Measurements from ENCODE around the gene RGS3.

The RGS3 gene

DNA sequence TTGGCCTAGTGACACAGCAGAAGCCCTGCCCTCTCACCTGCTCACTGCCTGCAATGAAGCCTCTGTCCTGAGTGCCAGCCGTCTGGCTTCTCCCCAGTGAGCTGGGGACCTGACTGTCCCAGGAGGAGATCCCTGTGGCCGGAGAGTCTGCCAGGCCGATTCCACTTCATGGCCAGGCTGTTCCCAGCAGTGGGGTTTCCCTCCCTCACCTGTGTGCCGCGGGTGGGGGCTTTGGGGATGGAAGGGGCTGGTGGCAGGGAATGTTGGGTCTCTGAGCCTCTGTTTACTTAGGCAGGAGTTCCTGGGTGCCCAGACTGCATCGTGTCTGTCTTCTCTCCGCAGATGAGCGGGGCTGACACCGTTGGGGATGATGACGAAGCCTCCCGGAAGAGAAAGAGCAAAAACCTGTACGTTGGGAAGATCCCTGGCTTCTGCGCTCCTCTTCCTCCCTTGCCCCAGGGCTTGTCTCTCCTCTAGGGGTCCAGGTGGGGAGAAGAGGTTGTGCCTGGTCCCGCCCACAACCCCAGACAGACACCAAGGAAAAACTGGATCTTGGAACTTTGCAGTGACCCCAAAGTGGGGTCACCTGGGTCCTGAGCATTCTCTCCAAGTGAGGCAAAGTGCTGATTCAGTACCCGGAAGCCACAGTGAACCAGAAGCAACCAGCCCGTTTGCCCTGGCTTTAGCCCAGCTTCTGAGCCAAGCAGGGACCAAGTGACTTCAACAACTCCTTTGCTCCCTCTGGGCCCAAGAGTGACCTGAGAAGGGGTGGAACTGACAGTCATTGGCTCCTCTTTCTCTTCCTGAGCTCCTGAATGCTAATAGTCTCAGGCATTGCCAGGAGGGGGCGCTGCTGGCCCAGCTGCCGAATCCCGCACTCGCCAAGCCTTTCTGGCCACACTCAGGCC lies 127.7 kb downstream of the RGS3 start:
- no peak for DNase-seq

DNA sequence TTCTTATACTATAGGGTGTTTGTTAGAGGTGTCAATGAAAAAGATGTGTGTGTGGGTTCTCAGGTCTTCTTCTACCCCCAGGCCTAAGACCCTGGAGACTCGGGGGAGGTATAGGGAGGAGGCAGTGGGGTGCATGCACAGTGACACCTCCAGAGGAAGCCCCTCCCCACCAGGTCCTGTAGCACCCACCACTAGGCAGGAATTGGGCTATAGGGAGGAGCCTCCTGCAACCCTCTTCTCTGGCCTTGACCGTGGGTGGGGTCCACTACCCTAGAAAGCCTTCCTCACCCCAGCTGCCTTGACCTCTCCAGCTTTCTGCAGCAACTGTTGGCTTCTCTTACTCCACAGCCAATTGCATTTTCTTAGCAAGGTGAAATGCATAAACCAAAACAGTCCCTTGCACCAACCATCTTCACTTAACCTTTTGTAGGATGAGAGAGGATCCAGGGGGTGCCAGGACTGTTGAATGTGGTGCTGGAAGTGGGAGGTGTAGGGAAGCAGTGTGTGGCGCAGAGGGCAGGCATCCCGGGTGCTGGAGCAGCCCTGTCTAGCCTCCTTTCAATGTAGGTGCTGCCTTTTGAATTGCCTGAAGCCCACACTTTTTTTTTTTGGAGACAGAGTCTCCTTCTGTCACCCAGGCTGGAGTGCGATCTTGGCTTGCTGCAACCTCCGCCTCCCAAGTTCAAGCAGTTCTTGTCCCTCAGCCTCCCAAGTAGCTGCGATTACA lies 128.5 kb downstream of the RGS3 start:
- no peak for DNase-seq

DNA sequence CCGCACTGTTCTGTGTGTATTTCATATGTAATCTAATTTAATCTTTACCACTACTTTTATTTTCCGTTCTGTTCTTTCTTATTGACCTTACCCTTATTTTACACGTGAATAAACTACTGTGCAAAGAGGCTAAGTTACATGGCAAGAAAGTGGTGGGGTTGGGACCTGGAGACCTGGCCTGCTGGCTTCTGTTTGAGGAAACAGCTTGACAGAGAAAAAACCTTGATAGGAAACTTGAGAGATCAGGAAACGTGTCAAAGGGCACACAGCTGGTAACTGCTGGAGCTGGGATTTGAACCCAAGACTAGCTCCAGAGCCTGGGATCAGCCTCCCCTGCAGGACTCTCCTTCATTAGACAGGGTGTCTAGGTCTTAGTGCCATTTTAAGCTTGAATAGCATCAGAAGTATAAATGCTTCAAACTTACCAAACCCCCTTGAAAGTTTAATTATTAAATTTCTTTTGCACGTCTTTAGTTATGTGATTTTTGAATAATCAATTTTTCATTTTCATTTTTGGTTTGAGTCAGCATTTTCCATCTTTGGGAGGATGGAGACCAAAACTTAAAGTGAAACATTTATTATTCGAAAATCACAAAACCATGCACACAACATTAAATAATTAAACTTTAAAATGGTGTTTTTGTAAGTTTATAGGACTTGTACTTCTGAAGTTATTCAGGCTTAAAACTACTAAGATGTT lies 129.5 kb downstream of the RGS3 start:
- DNase-seq, result no peak

DNA sequence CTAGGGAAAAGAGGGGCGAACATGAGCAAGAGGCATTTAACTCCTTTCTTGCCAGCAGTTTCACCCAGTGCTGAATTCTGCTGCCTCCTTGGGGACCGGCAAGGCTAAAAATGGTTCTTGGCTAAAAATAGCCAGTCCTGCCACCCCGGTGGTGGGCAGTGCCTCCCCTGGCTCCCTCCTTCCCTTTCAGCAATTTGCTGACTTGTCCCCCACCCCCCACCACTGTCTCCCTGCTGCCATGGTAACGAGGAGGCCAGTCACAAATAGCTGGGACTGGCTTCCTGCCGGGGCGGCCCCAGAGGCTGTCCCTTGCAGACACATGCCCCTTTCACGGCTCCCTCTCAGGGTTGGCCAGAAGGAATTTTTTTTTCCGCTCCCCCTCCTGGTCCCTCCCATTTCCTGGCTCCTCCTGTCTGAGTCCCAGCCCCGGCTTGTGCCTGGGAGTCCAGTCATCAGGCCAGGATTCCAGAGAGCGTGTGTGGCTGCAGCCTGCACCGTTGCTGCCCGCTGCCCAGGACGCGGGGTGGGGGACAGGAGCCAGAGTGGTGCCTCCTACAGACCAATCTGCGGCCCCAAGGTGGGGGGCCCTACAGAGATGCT lies 130.3 kb downstream of the RGS3 start:
- DNase-seq, result no peak

DNA sequence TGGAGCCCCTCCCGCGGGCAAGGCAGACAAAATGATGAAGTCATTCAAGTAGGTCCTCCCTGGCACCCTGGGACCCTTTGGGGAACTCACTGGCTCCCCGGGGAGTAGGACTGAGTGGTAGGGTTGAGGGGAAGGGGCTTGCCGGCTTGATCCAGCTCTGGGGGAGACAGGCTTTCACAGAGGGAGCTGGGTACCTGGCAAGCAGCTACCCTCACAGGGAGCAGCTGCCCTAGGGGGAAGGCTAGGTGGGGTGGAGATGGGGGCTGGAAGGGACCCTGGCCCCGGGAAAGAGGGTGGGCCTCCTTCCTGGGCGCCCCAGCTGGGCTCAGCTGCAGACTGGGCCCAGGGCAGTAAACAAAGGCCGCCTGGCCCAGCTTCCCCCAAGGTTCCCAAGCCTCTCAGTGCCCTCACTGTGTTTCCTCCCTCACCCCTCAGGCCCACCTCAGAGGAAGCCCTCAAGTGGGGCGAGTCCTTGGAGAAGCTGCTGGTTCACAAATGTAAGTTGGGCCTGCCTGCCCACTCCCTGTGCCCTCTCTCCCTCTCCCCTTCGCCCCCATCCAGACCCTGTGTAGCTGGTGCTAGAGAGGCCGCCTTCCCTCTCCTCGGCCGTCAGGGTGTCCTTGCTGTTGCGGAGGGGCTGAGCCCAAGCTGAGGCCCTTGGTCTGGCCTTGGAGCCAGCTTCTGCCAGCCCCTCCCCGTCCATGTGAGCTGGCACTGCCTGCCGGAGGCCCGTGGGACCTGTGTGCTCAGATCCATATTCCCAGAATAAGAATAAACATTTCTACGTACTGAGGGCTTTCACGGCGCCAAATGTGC lies 131.2 kb downstream of the RGS3 start:
- DNase-seq, result no peak

DNA sequence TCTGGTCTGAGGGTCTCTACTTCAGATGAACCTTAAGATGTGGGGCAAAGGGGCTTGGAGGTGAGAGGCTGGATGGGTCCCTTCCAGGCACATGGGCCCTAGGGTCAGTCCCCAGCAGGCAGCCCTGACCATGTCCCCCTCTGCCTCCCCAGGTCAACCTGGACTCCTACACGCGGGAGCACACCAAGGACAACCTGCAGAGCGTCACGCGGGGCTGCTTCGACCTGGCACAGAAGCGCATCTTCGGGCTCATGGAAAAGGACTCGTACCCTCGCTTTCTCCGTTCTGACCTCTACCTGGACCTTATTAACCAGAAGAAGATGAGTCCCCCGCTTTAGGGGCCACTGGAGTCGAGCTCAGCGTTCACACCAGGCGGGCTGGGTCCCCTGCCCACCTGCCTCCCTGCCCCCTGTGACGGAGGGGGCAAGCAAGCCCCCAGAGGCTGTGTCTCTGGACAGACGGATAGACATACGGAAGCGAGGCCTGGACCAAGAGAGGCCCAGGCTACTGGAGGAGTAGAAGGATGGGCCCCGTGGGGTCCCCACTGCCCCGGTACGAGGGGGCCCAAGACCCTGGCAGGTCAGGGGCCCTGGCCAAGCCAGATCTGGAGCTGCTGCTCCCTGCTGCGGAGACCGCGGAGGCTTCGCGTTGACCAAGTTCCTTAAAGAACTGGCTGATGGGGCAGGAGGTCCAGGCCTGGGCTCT lies 133.2 kb downstream of the RGS3 start:
- DNase-seq, result no peak

DNA sequence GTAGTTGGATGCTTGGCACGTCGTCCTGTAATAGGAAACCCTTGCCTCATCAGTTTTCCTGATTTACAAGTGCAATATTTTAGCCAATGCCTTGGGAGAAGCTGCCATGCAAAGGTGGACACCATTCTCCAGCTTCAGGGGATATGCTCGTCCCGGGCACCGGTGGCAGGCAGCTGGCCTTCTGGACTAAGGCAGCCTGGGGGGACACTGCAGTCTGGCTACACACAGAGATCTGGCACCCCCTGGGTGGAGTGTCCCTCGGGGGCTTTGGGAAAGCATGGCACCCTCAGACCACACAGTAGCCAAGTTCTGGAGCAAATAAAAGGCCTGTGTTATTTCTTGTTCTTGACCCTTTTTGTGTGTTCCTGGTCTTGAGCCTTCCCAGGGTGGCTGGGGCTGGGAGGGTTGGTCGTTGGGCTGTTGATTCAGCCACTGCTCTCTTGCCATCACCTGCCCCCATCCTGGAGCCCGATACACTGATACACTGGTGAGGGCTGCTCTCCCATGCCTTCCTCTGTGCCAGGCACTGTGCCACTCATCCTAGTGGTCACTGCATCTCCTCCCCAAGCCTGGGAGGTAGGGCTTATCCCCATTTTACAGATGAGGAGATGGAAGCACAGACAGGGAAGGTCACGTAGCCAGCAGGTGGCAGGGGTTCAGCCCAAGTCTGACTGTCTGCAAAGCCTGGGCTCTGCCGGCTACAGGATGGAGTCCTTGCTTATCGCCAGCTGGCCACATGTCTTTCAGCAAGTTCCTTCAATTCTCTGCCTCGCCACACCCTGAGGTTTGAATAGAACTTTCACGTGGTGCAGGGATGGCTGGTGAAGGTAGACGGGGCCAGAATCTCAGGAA lies 134.1 kb downstream of the RGS3 start:
- no peak for DNase-seq

DNA sequence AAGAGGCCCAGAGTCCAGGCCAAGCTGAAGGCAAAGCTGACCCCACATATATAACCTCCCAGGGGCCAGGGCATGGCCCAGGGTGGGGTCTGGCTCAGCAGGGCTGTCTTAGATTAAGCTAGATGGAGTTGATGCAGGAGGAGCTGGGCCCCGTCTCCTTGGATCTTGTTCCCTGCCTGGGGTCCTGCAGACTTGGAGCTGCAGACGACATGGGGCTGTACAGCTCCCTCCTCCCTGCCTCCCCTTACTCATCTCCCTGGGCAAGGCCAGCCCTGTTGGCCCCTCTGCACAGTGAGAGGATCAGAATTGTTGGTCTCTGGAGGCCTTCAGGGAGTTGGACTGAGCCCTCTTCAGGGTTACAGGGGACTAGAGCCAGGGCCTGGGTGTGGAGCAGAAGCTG lies 134.9 kb downstream of the RGS3 start:
- DNase-seq, result no peak

DNA sequence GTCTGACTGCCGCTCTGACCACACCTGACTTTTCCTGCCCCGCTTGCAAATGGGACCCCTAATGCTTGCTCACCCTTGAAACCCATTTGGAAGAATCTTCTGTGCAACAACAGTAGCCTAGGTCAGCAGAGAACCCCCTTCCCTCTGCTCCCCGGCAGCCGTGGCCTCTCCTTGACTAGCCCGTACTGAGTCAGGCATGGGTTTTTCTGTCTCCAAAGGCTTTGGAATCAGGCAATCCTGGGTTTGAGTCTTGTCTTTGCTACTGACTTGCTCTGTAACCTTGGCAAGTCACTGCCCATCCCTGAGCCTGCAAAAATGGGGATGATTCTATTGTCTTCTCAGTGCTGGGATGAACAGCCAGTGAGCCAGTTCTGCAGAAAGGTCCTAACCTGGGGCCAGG lies 135.4 kb downstream of the RGS3 start:
- DNase-seq, result no peak

DNA sequence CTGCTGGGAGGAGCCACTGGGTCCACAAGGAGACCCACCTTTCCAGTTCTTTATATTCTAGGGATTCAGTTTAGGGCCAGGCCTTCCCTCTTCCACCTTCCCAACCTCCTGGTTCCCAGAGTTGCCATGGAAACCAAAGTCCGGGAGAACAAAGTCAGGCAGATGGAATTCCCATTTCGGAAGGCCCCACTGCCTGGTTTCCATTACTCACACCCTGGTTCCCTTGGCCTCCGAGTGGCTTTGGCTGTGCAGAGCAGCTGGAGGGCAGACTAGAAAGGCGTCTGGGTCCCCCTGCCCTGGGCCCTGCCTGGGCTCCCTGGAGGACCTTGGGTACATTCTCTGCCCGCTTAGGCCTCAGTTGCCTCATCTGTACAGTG lies 136.1 kb downstream of the RGS3 start:
- DNase-seq, result no peak

DNA sequence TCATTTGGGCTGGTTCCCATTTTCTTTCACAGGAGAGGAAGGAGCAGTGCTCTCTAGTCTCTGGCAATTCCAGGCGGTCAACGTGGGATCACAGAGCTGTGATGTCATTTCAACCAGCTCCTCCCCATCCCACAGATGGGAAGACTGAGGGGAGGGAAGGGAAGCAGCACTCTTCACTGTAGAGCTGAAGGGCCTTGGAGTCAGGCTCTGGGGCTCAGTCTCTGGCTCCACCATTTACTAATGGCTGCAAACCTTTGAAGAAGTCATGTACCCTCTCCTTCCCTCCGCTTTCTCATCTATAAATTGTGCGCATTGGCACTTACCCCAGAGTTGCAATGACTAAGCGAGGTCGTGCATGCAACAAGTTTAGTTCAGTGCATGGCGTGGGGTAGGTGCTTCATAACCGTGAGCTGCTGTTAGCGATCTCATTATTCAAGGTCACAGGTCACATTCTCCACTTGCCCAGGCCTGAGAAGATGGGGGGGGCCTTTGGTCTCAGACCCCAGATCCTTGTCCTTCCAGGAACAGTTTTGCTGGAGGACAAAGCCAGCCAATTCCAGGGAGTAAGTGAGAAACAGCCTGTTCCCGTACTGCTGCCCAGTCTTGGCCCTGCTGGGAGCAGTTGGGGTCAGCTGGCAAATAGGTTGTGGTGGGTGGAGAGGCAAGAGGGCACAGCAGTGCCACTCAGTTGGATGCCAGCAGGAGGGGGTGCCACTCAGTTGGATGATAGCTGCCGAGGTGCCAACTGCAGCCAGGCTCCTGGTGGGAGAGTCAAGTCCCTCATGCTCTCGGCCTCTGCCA lies 136.7 kb downstream of the RGS3 start:
- no peak for DNase-seq

DNA sequence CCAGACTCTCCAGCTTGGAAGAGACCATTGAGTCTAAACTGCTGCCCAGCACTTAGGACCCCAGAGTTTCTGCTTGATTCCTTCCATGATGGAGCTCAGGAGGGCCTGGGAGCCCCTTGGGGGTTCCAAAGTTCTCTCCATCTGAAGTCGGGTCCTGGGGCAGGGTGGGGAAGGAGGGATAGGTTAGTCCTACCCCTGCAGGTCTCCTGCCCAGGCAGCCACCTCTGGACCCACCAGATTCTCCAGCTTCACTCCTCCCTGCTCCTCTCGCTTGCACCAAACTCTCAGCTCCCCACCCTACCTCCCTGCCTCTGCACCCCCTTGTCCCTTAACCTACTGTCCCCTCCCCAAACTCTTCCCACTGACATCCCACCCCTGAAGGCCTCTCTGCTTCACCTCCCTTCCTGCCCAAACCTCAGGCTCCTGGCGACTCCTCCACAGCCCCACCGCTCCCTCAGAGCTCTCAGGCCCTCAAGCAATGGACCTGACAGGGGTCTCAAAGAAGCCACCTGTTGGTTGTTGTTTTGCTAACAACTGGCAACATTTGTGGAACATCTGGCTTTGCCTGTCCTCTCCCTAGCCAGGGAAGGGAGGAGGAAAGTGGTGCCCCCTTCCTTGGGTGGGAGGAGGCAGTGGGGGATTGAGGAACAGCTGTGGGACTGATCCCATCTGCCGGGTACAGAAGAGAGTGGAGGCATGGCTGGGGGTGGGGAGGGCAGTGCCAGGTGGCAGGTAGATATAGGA lies 137.5 kb downstream of the RGS3 start:
- DNase-seq, result no peak

DNA sequence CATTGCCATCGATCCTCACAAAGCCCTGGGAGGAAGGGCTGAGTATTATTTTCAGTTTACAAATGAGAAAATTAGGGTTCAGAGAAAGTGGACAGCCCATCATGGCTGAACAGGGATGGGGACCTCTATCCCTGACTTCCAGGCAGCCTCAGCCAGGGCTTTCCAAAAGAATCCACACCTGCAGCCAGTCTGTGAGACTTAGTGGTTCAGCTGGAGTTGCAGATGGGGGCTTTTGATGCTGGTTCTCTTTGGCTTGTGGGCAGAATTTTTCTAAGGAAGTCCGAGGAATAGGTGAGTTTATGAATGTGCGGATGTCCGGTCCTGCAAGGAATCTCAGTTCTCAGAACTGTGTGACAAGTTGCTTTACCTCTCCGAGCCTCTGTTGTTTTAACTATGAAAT lies 138.1 kb downstream of the RGS3 start:
- DNase-seq, result no peak

DNA sequence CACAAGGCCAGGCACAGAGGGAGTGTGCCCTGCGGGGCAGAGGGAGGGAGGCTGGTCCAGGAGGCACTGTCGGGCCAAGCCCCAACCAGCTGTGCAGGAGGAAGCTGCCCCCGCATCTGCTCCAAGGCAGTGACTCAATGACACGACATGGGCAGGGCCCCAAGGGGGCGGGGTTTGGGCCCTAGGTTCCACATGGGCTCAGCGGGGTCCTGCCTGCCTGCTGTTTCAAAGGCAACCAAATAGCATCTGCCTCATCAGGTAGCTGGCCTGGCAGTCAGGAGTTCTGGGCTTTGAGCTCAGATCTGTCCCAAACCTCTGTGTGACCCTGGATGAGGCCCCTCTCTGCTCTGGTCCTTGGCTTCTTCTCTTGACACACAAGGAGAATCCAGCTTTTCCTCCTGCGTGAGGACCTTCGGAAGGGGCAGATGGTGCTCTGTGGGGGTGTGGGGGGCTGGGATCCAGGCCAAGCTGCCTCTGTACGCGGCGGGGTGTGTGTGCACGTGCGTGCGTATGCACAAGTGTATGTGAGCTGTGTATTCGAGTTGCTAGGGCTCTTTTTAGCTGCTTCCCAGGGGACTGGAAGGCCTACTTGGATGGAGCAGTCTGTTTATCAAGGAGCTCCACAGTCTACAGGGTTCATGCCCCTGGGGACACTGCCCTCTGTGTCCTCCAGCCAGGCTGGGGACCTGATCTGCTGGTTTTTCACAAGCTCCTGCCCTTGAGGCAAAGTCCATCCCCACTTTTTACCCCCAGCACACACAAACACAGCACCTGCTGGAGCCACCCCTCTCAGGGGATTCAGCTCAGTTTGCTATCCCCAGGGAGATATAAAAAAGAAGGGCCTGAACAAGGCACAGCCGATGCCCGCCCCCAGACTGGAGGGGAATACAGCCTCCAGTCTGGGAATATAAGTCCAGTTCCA lies 138.9 kb downstream of the RGS3 start:
- peak; percentile 81 for DNase-seq

DNA sequence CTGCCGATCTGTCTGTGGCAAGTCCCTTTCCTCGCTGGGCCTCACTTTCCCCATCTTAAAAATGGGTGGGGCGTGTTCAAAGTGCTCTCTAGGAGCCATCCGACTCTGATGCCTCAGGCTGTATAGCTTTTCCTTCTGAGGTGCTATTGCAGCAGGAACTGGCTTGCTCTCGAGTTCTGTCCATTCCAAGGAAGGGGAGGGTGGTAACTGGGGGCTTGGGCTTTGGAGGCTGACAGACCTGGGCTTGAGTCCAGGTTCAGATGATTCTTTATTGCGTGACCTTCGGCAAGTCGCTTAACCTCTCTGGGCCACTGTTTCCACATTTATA lies 139.5 kb downstream of the RGS3 start:
- DNase-seq, result no peak

DNA sequence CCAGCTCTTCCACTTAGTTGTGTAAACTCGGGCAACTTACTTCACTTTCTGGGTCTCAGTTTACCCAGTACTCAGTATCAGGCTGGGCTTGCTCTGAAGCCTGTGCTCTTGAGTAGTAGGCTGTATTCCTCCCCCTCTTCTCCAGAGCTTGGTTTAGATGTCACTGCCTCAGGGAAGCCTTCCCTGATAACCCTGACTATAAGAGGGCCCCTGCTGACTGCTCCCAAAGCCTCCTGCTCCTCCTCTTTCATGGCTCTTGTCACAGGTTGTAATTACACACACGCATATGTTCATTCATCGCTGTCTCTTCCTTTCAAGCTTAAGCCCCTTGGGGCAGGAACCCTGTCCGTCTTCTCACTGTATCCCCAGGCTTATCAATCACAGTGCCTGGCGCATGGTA lies 140.2 kb downstream of the RGS3 start:
- DNase-seq, result no peak

DNA sequence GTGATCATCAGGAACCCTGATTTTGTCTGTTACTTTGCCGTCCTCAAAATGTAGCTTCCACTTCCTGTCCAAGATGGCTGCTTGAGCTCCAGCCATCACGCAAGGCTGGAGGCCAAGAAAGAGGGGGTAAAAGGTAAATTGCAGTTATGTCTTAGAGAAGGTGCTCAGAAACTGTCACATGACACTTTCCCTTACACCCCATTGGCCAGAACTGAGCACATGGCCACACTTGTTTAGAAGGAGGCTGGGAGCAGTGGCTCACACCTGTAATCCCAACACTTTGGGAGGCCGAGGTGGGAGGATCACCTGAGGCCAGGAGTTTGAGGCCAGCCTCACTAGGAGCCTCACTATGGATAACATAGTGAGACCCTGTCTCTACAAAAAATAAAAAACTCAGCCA lies 140.9 kb downstream of the RGS3 start:
- DNase-seq, result no peak

DNA sequence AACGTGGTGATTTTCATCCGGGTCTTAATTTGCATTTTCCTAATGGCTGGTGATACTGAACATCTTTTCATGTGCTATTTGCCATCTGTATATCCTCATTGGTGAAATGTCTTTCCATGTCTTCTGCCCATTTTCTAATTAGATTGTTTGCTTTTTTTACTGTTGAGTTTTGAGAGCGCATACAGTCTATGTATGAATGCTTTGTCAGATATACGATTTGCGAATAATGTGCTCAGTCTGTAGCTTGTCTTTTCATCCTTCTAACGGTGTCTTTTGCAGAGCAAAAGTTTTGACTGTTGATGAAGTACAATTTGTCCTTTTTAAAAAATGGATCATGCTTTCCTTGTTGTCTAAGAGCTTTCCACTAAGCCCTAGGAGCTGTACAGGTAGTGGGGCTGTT lies 143.0 kb downstream of the RGS3 start:
- DNase-seq, result no peak

All from NCI-H1436 treated with DMSO at 0.1 percent for 48 hours (cell line).